ENCODE measurements around the gene MIER2. TPM values are rescaled to one million over a fixed set of nuclear protein-coding genes. Genes with fewer than 3 reads are reported as not detected.
A peak's percentile ranks its signal among the peaks of the same experiment; 100 is the strongest.

Gene MIER2
- total RNA-seq, 1 donor from 2014 or later: 20.1 TPM

GRCh38 chr19:308471-309205 lies 36.0 kb downstream of the MIER2 start:
- no peak for DNase-seq (ENCODE audit: low read depth, low spot score)

DNA sequence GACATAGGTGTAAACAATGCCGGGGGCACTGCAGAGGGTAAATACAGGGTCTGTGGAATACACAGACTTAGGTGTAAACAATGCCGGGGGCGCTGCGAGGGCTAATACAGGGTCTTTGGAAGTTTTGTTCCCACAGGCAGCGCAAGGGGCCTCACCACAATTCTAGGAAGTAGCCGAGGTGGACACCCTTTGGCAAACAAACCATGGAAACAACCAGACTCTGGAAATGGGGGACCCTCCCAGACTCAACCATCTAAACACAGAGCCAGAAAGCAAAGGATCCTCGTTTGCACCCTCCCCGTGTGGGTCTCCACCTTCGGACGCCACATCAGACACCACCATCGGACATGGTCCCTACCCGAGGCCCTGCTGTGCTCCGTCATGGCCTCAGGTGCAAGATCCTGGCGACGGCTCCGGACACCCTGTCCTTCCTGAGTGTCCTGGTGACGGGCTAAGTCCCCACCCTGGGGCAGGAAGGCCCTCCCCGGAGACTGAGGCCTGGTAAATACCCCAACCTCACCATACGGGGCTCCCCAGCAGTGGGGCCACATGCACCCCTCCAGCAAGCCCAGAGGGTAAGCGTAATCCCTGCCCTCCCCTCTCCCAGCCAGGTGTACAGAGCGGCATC lies 36.7 kb downstream of the MIER2 start:
- DNase-seq (ENCODE audit: low read depth, low spot score): no peak

DNA sequence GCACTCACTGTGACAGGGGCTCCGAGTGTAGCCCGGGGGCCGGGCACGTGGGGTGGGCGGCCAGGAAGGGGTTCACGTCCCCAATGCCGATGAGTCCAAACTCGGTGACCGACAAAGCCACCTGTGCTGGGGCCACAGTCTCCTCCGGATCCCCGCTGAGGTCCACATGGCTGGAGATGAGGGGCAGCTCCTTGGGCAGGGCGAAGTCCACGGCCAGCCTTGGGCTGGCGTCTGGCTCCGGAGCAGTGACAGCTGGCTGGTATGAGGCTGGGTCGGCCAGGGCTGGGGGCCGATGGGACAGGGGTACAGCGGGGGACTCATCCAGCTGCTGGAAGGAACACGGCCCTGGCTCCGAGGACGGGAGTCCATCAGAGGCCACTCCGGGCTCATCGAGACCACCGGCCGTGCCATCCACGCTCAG lies 37.5 kb downstream of the MIER2 start:
- no peak for DNase-seq (ENCODE audit: low read depth, low spot score)

DNA sequence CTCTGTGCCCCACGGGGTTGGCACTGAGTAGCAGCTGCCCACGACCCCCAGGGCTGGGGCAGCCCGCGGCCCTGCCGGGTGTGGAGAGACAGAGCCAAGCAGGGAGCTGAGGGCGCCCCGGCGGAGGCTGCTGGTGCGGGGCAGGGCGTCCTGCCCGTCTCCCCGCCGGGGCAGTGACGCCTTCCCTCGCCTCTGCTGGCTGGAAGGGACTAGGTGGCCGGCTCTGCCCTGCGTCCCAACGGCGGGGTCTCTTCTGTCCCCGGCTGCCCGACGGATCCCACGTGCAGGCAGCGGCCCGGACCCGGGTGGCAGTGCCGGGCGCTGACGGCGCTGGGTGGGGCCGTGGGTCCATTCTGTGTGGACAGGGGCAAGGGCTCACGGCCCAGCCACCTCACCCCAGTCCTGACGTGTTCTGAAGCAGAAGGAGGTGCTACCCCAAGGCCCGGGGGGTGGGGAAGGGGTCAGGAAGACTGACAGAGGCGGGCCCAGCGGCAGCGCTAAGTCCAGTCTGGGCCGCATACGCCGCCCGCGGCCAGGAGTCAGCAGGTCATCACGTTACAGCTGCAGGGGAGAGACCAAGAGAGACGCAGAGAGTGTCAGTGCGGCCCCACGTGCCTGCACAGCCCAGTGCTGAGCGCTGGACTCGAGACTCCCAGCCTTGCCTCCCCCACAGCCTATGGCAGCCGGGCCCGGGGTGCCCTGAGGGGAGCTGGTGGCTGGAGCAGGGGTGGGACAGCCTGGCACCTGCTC lies 38.3 kb downstream of the MIER2 start:
- no peak for DNase-seq (ENCODE audit: low read depth, low spot score)

DNA sequence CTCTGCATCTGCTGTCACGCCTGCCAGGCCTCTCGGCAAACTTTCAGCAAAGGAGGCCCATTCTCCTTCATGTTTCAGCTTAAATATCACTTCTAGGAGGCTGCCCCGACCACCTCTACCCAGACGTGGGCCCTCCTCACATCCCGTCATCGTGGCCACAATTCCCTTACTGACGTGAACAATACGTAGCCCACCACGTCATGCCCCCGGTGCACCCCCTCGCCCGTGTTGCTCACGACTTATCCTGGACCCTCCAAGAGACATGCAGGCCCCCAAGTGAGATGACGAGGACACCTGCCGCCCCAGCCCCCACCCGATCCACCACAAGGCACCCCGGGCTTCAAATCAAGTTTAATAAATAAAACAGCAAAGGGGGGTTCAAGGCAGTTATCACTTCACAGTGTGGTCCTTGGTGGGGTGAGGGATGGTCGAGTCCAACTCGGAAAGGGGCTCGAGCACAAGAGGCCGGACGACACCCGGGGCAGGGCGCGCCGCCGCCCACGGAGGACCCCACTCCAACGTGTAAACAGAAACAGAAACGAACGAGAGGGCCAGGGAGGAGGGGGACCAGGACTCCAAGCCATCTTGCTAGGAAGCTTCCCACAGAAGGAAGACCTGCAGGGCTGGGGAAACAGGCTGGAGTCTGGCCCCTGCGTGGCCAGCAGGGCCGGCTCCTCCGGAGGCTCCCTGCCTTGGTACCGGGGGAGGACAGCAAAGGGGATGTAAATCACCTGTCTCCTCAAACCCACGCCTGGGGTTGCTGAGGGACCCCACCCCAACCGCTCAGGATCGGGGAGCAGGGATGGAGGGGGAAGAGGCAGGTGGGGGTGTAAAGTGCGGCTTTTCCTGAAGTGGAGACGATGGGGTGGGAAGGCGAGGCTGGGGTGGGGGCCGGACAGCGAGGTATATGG lies 39.1 kb downstream of the MIER2 start:
- no peak for DNase-seq (ENCODE audit: low read depth, low spot score)

- DNase-seq (ENCODE audit: low read depth, low spot score): no peak
Observed at GRCh38 chr19:296476-297225, 47.9 kb downstream of the MIER2 start.

- DNase-seq (ENCODE audit: low read depth, low spot score): no peak
Observed at GRCh38 chr19:295687-296370, 48.8 kb downstream of the MIER2 start.

GRCh38 chr19:294946-295686 lies 49.5 kb downstream of the MIER2 start:
- no peak for DNase-seq (ENCODE audit: low read depth, low spot score)

GRCh38 chr19:294341-294945 lies 50.2 kb downstream of the MIER2 start:
- no peak for DNase-seq (ENCODE audit: low read depth, low spot score)

GRCh38 chr19:293436-294110 lies 51.0 kb downstream of the MIER2 start:
- no peak for DNase-seq (ENCODE audit: low read depth, low spot score)

GRCh38 chr19:292951-293350 lies 51.6 kb downstream of the MIER2 start:
- no peak for DNase-seq (ENCODE audit: low read depth, low spot score)

- no peak for DNase-seq (ENCODE audit: low read depth, low spot score)
Observed at GRCh38 chr19:292281-292884, 52.2 kb downstream of the MIER2 start.

- DNase-seq (ENCODE audit: low read depth, low spot score): no peak
Observed at GRCh38 chr19:291561-292280, 52.9 kb downstream of the MIER2 start.

- DNase-seq (ENCODE audit: low read depth, low spot score): no peak
Observed at GRCh38 chr19:291006-291521, 53.5 kb downstream of the MIER2 start, which contains the start of gene PLPP2. PLPP2 (minus strand) TSS chr19:291403; CDS start chr19:291336, 67 bp downstream.

DNA sequence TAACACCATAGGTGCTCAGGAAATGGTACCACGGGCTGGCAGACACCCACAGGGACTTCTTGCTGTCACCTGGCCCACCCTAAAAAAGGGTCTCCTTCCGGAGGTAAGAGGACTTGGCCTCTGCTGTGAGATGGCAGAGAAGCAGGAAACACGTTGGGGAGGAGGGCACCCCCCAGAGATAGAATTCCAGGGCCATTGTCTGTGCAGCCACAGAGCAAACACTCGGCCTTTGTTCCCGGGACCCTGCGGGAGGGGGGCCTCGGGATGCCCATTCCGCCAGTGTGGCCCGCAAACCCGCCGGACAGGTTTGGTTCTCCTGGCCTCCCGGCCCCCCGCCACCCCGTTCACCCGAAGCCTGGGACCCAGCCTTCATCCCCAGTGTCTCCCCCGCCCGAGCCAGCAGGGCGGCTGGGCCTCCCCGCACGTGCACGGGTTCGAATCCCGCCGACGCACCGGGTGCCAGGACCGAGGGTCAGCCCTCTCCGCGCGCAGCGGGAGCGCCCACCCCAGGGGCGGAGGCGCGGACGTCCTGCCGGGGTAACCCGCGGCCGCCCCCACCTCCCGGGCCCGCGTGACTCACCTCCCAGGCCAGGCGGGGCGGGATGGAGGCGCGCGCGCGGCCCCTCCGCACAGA lies 54.1 kb downstream of the MIER2 start:
- no peak for DNase-seq (ENCODE audit: low read depth, low spot score)

- DNase-seq (ENCODE audit: low read depth, low spot score): peak; percentile 13
Observed at GRCh38 chr19:289651-290371, 54.8 kb downstream of the MIER2 start.
